Activated T-cell treated with anti-CD3 and anti-CD28 coated beads for 1 hour (primary cell): ENCODE measurements around the gene RPRM.
"Not testable (repeated sequence)": the region's sequence is repeated elsewhere in the genome, so short reads cannot be mapped to it uniquely, and the experiment has no call there.

Experiments
- DNase-seq: peaks from one replicate; pipeline ENCODE4 v3.0.0-alpha.2; 2020; ENCODE audit warnings: low read depth

RPRM gene

GRCh38 chr2:153455861-153456260, 22.7 kb downstream of the RPRM start:
- no peak for DNase-seq

GRCh38 chr2:153455403-153455802, 23.2 kb downstream of the RPRM start:
- DNase-seq = no peak

- no peak for DNase-seq
Measured at GRCh38 chr2:153451611-153452010, 27.0 kb downstream of the RPRM start.

- no peak for DNase-seq
Measured at GRCh38 chr2:153443106-153443505, 35.5 kb downstream of the RPRM start.

- DNase-seq = not testable (repeated sequence)
Measured at GRCh38 chr2:153442616-153443015, 35.9 kb downstream of the RPRM start.

GRCh38 chr2:153440090-153440489, 38.5 kb downstream of the RPRM start:
- not testable (repeated sequence) for DNase-seq

- DNase-seq = no peak
Measured at GRCh38 chr2:153433403-153433802, 45.2 kb downstream of the RPRM start.

GRCh38 chr2:153432381-153432780, 46.2 kb downstream of the RPRM start:
- no peak for DNase-seq

- no peak for DNase-seq
Measured at GRCh38 chr2:153431114-153431513, 47.4 kb downstream of the RPRM start.
